HG03575 (cell line): ENCODE measurements around the gene RAPGEF4.

Experiments used
- ATAC-seq: cut with Tn5 transposase; IDR thresholded peaks from one replicate; pipeline ENCODE4 v1.9.1; 2021; ENCODE audit not compliant: unreplicated experiment, insufficient number of reproducible peaks, low FRiP score; ENCODE audit errors: extremely low read depth

Gene RAPGEF4

DNA sequence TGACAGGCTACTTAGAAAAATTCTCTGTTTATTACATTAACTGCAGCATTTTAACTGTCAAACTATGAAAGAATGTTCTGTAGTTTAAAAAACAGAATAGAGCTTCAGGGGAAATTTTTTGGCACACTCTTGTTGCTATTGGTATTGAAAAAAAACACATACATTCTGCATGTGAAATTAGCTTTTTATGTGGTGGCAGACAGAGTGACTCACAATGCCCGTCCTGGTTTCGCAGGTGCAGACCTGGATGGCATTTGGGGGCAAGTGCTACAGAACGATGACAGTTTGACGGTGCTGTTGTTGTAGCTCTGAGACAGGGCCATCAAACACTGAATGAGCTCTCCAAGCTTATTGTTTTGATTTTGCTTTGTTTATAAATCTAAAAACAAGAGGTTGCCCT lies 235.0 kb downstream of the RAPGEF4 start:
- no peak for ATAC-seq

- ATAC-seq = no peak
Observed at GRCh38 chr2:172972005-172972619, 236.5 kb downstream of the RAPGEF4 start.

DNA sequence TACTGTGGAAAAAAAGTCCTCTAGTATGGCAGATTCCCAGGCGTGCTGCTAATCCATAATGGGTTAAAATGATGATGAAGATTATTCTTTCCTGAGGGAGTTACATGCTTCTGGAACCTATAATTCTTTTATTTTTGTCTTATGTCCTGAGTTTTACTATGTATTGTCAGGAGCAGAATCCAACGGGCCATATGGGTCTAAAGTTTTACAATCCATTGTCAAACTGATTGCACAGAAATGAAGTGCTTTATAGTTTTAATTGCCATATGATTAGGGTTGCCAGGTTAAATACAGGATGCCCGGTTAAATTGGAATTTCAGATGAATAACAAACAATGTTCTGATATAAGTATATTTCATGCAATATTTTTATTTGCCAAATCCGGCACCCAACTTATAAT lies 239.1 kb downstream of the RAPGEF4 start:
- no peak for ATAC-seq

DNA sequence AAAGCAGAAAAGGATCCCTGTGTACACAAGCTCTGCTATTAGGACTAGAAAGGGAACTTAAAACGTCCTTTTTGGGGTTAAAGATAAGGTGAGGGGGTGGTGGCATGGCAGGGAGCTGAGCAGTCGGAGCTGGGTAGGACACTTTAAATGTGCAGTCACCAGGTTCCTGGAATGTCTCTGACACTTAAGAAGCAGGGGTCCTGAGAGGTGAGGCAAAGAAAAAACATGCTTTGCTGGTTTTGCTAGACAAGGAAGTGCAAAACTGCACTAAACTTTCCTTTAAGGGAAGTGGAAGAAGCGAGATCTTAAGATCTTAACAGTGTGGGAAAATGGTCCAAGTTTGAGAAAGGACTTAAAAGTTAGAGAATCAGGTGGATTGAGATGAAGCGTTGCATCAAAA lies 240.5 kb downstream of the RAPGEF4 start:
- ATAC-seq = no peak

- ATAC-seq = no peak
Observed at GRCh38 chr2:172976816-172977215, 241.2 kb downstream of the RAPGEF4 start.

DNA sequence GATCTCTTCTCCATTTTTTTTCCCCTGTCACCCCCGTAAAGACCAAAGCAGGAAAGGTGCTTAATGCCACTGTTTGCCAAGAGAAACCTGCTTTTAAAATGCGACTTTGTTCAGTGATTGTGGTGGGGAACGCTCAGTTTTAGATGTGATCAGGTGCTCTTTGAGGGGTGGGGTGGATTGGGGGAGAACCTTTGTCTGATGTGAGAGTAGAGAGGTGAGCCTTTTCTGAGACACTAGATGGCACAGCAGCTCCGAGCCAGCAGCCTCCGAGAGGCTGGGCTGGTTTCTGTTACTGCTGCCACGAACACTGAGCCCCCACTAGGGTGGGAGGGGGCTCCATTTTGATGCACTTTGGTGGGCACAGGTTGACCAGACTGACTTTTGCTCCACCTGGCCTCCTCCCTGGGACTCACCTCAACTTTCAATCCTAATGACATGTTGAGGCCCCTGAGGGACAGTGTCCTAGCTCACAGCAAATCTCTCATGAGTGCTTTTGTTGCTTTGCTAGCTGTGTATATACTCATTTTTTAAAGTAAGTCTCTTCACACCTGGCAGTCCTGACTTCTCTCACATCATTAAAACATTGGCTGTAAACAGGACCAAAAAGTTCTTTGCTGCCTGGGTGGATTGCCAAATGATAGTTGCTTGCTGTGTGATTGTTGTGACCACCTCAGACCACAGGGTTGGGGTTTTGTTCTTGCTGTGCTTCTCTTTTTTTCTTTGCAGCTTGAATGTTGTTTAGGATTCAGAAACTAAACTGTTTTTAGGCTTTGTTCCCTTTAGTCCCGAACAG lies 241.8 kb downstream of the RAPGEF4 start:
- ATAC-seq = no peak

DNA sequence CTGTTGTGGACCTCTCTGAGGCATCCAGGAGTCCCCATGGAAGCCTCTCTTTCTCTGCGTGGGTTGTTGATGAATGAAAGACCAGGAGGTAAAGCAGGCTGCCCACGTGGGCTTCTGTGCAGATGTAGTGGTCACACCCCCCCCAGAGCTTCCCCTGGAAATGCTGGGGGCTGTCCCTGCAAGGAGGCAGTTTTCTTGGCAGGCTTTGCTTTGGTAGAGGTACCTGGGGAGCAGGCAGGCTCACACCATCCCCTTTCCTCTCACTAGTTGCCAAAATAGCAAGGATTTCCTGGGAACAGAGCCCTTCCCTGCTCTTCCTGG lies 242.4 kb downstream of the RAPGEF4 start:
- ATAC-seq = no peak

- ATAC-seq = no peak
Observed at GRCh38 chr2:172985139-172985892, 249.7 kb downstream of the RAPGEF4 start.

GRCh38 chr2:172986040-172986439 lies 250.4 kb downstream of the RAPGEF4 start:
- no peak for ATAC-seq

GRCh38 chr2:172988728-172989127 lies 253.1 kb downstream of the RAPGEF4 start:
- ATAC-seq = no peak

- no peak for ATAC-seq
Observed at GRCh38 chr2:172991031-172991430, 255.4 kb downstream of the RAPGEF4 start.

DNA sequence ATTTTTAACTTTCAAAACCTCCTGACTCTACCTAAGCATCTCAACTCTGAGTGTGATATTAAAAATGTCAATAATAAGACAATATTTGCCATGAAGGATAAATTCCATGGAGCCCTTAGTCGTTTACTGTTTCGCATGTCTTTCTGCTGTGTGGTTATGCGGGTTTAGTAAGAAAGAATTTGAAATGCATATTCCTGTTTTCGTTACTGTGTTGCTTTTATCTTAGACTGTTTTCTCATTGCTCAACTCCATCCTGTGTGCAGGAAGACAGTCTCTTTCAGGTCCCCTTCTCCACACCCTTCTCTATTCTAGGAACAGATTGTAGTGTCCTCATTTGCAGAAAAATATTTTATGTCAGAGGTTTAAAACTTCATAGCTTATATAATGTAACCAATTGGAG lies 257.5 kb downstream of the RAPGEF4 start:
- ATAC-seq = no peak

GRCh38 chr2:172993931-172994717 lies 258.5 kb downstream of the RAPGEF4 start:
- no peak for ATAC-seq

- no peak for ATAC-seq
Observed at GRCh38 chr2:172994864-172995263, 259.2 kb downstream of the RAPGEF4 start.

GRCh38 chr2:172995323-172996244 lies 259.9 kb downstream of the RAPGEF4 start:
- ATAC-seq = no peak

- no peak for ATAC-seq
Observed at GRCh38 chr2:172996387-172996961, 260.8 kb downstream of the RAPGEF4 start.

DNA sequence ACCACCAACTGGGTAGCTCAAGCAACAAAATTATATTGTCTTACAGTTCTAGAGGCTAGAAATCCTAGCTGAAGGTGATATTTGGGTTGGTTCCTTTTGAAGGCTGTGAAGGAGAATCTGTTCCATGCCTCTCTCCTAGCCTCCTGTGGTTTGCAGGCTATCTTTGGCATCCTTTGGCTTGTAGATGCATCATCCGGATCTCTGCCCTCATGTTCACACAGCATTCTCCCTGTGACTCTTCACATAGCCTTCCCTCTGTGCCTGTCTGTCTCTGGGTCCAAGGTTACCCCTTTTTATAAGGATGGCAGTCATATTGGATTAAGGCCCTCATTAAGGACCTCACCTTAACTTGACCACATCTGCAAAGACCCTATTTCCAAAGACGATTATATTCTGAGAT lies 261.4 kb downstream of the RAPGEF4 start:
- no peak for ATAC-seq
